Parathyroid adenoma (tissue), 2 donors: ENCODE measurements around the gene LMO3.

Experiments
- H2AFZ ChIP-seq: fragments of 300-600 bp; sonication (generic); one replicate; pipeline ENCODE4 v1.7.0; 2017; ENCODE audit warnings: antibody characterized with exemption, mild to moderate bottlenecking
- H3K27ac ChIP-seq: fragments of 300-600 bp; sonication (generic); one replicate; pipeline ENCODE4 v1.7.0; 2017
- H3K27me3 ChIP-seq: fragments of 300-600 bp; sonication (generic); one replicate; pipeline ENCODE4 v1.7.0; 2017; ENCODE audit warnings: low read length; ENCODE audit not compliant: control insufficient read depth, insufficient read depth
- H3K36me3 ChIP-seq: fragments of 300-600 bp; sonication (generic); one replicate; pipeline ENCODE4 v1.7.0; 2017; ENCODE audit warnings: low read length; ENCODE audit not compliant: control insufficient read depth, insufficient read depth
- H3K4me1 ChIP-seq: fragments of 300-600 bp; sonication (generic); one replicate; pipeline ENCODE4 v1.7.0; 2017; ENCODE audit warnings: control low read depth
- H3K4me2 ChIP-seq: fragments of 300-600 bp; sonication (generic); one replicate; pipeline ENCODE4 v1.7.0; 2017; ENCODE audit warnings: low read length
- H3K4me3 ChIP-seq: fragments of 300-600 bp; sonication (generic); one replicate; pipeline ENCODE4 v1.7.0; 2017; ENCODE audit warnings: low read depth, low read length
- H3K79me2 ChIP-seq: fragments of 300-600 bp; sonication (generic); one replicate; pipeline ENCODE4 v1.7.0; 2017; ENCODE audit warnings: control low read depth
- H3K9ac ChIP-seq: fragments of 300-600 bp; sonication (generic); one replicate; pipeline ENCODE4 v1.7.0; 2017; ENCODE audit warnings: mild to moderate bottlenecking
- H3K9me3 ChIP-seq: fragments of 300-600 bp; sonication (generic); one replicate; pipeline ENCODE4 v1.7.0; 2017; ENCODE audit warnings: low read length; ENCODE audit not compliant: control insufficient read depth
- TF ChIP-seq, protein P1 (sequence below): fragments of 300-600 bp; sonication (generic); IDR thresholded peaks from one replicate; pipeline ENCODE4 v1.7.0; 2017; ENCODE audit warnings: antibody characterized with exemption, mild to moderate bottlenecking
- donor health status: primary hyperparathyroidism.

LMO3 gene

GRCh38 chr12:16606991-16607390 is 1.0 kb upstream of the LMO3 start:
- no peaks in the 10 kb centered on the region for H3K4me1 ChIP-seq
- no peak overlapping the region for H3K9ac ChIP-seq
- no peaks in the 10 kb centered on the region for H3K27me3 ChIP-seq
- H2AFZ ChIP-seq: no peak overlapping the region
- TF ChIP-seq, protein P1, sequence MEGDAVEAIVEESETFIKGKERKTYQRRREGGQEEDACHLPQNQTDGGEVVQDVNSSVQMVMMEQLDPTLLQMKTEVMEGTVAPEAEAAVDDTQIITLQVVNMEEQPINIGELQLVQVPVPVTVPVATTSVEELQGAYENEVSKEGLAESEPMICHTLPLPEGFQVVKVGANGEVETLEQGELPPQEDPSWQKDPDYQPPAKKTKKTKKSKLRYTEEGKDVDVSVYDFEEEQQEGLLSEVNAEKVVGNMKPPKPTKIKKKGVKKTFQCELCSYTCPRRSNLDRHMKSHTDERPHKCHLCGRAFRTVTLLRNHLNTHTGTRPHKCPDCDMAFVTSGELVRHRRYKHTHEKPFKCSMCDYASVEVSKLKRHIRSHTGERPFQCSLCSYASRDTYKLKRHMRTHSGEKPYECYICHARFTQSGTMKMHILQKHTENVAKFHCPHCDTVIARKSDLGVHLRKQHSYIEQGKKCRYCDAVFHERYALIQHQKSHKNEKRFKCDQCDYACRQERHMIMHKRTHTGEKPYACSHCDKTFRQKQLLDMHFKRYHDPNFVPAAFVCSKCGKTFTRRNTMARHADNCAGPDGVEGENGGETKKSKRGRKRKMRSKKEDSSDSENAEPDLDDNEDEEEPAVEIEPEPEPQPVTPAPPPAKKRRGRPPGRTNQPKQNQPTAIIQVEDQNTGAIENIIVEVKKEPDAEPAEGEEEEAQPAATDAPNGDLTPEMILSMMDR: no peak
- no peaks in the 10 kb centered on the region for H3K9me3 ChIP-seq
- H3K79me2 ChIP-seq: no peaks in the 10 kb centered on the region
- no peaks in the 10 kb centered on the region for H3K36me3 ChIP-seq
- no peak overlapping the region for H3K27ac ChIP-seq
- peak overlapping the region; percentile 49 for H3K4me3 ChIP-seq
- no peak overlapping the region for H3K4me2 ChIP-seq

GRCh38 chr12:16606201-16606849 is 363 bp upstream of the LMO3 start:
- H3K9ac ChIP-seq: no peak overlapping the region

GRCh38 chr12:16605642-16606116 is 283 bp downstream of the LMO3 start:
- Histone ChIP-seq H3K9ac (no peak overlapping the region), H3K27ac (no peak overlapping the region), H3K4me1 (no peaks in the 10 kb centered on the region), H3K4me2 (peak overlapping the region; percentile 65), H3K4me3 (peak overlapping the region; percentile 49), H2AFZ (no peak overlapping the region), H3K27me3 (no peaks in the 10 kb centered on the region), H3K79me2 (no peaks in the 10 kb centered on the region), H3K9me3 (no peaks in the 10 kb centered on the region), H3K36me3 (no peaks in the 10 kb centered on the region)
- TF ChIP-seq, protein P1: no peak

More at GRCh38 chr12:16606201-16606849, 363 bp upstream of the LMO3 start:
- Histone ChIP-seq H3K4me2 (peak overlapping the region; percentile 65), H3K79me2 (no peaks in the 10 kb centered on the region), H3K27ac (no peak overlapping the region), H3K4me1 (no peaks in the 10 kb centered on the region), H3K9me3 (no peaks in the 10 kb centered on the region), H3K4me3 (peak overlapping the region; percentile 49), H3K27me3 (no peaks in the 10 kb centered on the region), H3K36me3 (no peaks in the 10 kb centered on the region), H2AFZ (peak overlapping the region; percentile 62)
- TF ChIP-seq, protein P1: no peak

- Histone ChIP-seq H3K79me2 (no peaks in the 10 kb centered on the region), H3K4me1 (no peaks in the 10 kb centered on the region), H2AFZ (no peak overlapping the region), H3K4me2 (no peak overlapping the region), H3K9me3 (no peaks in the 10 kb centered on the region), H3K9ac (no peak overlapping the region), H3K27ac (no peak overlapping the region), H3K36me3 (no peaks in the 10 kb centered on the region), H3K27me3 (no peaks in the 10 kb centered on the region), H3K4me3 (no peak overlapping the region)
- TF ChIP-seq, protein P1: no peak
Observed at GRCh38 chr12:16604596-16605252, 1.2 kb downstream of the LMO3 start.
